Endothelial cell of umbilical vein (primary cell): ENCODE measurements around the gene DNAL1.

ENCODE experiments used
- EZH2 ChIP-seq: IDR thresholded peaks from 2 replicates; pipeline ENCODE4 v1.6.1; 2012; ENCODE audit warnings: borderline replicate concordance, low read depth, mild to moderate bottlenecking, moderate library complexity, low read length, inconsistent platforms; ENCODE audit not compliant: severe bottlenecking
- FOS ChIP-seq: IDR thresholded peaks from 2 replicates; pipeline ENCODE4 v1.6.1; 2011; ENCODE audit warnings: mild to moderate bottlenecking, low read length, moderate library complexity, borderline replicate concordance; ENCODE audit not compliant: insufficient read depth
- JUN ChIP-seq: IDR thresholded peaks from 2 replicates; pipeline ENCODE4 v1.6.1; 2011; ENCODE audit warnings: borderline replicate concordance, low read depth; ENCODE audit not compliant: insufficient read length, insufficient read depth
- POLR2A ChIP-seq: IDR thresholded peaks from 2 replicates; pipeline ENCODE4 v1.6.1; 2012; ENCODE audit warnings: low read depth, mild to moderate bottlenecking, control low read depth, low read length
- POLR2AphosphoS5 ChIP-seq: IDR thresholded peaks from 2 replicates; pipeline ENCODE4 v1.6.1; 2012; ENCODE audit warnings: low read depth, mild to moderate bottlenecking, control low read depth, low read length, moderate library complexity; ENCODE audit not compliant: insufficient read depth
- TF ChIP-seq, protein P1 (sequence below), 2 donors: IDR thresholded peaks; 1 replicate in 1 of 2; 2 replicates in 1 of 2; pipeline ENCODE4 v1.5.1; 2011; ENCODE audit warnings: low read length in 2 of 2, mild to moderate bottlenecking in 2 of 2, moderate library complexity in 2 of 2, control low read depth in 1 of 2, inconsistent platforms in 1 of 2, low read depth in 1 of 2; ENCODE audit not compliant: insufficient read depth in 1 of 2; ENCODE audit errors: extremely low read depth in 1 of 2
- TF ChIP-seq, protein P2 (sequence below): IDR thresholded peaks from 2 replicates; pipeline ENCODE4 v1.6.1; 2011; ENCODE audit not compliant: insufficient read depth, insufficient read length

DNA sequence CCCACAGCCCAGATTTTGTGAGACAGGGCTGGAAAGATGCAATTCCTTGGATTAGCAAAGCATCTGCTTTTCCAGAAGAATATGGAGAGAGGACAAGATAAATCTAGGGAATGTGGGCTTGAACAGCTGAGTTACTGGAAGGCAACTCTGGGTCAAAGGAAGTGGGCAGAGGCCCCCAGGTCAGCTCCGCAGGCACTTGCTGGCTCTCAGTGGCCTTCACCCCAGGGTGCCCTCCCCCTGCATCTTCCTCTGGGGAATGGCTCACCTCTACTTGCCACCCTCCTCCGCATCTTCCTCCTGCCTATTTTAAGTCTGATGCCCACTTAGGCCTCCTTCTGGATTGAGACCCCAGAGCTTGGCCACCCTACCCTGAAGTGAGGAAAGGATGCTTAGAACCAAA lies 79.9 kb downstream of the DNAL1 start:
- TF ChIP-seq, protein P1, sequence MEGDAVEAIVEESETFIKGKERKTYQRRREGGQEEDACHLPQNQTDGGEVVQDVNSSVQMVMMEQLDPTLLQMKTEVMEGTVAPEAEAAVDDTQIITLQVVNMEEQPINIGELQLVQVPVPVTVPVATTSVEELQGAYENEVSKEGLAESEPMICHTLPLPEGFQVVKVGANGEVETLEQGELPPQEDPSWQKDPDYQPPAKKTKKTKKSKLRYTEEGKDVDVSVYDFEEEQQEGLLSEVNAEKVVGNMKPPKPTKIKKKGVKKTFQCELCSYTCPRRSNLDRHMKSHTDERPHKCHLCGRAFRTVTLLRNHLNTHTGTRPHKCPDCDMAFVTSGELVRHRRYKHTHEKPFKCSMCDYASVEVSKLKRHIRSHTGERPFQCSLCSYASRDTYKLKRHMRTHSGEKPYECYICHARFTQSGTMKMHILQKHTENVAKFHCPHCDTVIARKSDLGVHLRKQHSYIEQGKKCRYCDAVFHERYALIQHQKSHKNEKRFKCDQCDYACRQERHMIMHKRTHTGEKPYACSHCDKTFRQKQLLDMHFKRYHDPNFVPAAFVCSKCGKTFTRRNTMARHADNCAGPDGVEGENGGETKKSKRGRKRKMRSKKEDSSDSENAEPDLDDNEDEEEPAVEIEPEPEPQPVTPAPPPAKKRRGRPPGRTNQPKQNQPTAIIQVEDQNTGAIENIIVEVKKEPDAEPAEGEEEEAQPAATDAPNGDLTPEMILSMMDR (IDR thresholded peaks at IDR 0.05; ENCODE audit: extremely low read depth in 1 of 2, insufficient read depth in 1 of 2, low read depth in 1 of 2, low read length in 2 of 2): no peak
- TF ChIP-seq EZH2: no peak
- TF ChIP-seq POLR2A: no peak
- TF ChIP-seq POLR2AphosphoS5: no peak
- TF ChIP-seq FOS: no peak
- TF ChIP-seq, protein P2, sequence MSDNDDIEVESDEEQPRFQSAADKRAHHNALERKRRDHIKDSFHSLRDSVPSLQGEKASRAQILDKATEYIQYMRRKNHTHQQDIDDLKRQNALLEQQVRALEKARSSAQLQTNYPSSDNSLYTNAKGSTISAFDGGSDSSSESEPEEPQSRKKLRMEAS: no peak
- TF ChIP-seq JUN: no peak
